HTERT RPE-1 (cell line): Measurements from ENCODE around the gene MLPH.

Source experiments
- in situ Hi-C: fragments of 300-500 bp; cut with MboI; formaldehyde crosslinking; loops from 4 replicates; pipeline ENCODE4 v1.14.3; 2020; ENCODE audit warnings: low sequenced_read_pairs

The MLPH gene

DNA sequence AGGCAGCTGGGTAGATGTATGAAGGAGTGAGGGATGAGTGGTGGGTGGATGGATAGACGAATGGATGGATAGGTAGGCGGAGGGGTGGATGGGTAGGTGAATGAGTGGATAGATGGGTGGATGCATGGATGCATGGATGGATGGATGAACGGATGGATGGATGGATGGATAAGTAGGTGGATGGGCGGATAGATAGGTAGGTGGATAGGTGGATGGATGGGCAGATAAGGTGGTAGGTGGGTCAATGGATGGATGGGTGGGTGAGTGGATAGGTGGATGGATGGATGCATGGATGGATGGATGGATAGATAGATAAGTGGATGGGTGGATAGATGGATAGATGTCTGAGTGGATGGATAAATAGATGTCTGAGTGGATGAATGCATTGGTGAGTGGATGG lies 30.1 kb downstream of the MLPH start:
- in situ Hi-C loops: no loop called here

DNA sequence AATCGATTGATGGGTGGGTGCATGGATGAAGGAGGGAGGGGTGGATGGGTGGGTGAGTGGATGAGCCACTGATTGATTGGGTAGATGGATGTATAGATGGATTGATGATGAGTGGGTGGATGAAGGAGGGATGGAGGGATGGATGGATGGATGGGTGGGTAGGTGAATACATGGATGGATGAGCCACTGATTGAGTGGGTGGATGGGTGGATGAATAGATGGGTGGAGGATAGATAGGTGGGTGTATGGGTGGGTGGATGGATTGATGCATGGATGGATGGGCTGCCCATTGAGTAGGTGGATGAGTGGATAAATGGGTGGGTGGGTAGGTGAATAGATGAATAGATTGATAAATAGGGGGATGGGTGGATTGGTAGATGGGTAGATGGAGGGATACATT lies 30.9 kb downstream of the MLPH start:
- in situ Hi-C loops: no loop called here

DNA sequence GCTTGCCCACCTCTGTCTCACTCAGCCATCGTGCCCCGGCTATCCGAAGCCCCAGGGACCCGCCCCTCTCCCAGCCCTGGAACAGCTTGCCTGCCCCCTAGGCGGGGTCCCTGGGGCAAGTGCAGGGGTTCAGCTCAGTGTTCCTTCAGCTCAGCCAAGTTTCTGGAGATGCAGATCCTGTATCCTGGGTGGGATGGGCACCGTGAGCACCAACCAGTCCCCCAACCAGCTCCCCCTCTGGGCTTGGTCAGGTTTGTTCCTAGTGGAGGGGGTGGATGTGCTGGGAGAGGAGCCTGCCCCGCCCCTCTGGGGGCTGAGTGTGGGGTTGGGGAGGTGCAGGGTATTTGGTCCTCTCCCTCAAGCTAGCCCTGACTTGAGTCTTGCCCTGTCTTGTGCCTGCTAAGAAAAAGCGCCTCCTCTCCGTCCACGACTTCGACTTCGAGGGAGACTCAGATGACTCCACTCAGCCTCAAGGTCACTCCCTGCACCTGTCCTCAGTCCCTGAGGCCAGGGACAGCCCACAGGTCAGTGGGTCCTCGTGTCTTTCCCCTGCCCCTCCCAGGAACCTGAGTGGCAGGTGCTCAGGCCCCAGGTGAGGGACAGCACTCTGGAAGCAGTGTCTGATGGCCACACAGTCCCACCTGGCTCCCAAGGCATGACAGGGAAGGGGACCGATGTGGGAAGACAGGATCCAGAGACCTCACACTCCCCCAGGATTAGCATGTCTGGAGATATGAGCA lies 32.6 kb downstream of the MLPH start:
- in situ Hi-C loops: no loop called here

- in situ Hi-C loops: no loop called here
Observed at GRCh38 chr2:237520290-237520689, 33.2 kb downstream of the MLPH start.

DNA sequence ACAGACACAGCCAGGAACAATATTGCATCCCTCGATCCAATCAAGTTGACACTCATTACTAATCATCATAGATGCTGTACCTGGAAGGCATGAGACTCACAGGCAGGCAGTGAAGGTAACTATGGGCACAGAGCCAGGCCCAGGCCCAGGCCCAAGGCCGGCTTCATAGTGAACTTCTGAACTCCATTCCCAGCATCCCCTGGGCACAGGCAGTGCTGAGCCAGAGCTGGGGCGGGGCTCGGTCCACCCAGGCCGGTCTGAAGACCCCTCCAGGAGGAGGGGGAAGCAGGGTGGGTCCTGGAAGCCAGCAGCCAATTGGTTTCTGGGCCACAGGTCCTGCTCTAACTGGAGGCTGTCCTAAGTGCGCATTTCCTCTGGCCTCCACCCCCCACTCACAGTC lies 37.6 kb downstream of the MLPH start:
- in situ Hi-C loops: no loop called here

DNA sequence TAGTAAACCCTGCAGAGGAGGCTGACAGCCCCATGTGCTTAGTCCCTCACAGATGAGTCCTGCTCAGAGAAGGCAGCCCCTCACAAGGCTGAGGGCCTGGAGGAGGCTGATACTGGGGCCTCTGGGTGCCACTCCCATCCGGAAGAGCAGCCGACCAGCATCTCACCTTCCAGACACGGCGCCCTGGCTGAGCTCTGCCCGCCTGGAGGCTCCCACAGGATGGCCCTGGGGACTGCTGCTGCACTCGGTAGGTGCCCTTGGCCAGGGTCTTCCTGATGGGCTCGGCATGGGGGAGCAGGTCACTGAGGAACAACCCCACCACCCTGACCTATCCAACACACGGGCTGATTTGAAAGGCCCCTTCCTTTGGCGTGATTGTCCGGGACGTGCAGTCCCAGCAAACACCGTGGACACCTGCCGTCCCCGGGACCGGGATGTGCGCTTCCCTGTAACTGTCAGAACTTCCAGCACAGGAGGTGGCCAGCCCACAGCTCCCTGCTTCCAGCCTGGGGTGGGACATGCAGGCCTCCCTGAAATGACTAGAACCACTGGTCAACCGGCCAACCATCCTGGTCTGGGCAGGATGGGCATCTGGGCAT lies 38.6 kb downstream of the MLPH start:
- in situ Hi-C loops: no loop called here

GRCh38 chr2:237527233-237527632 lies 40.2 kb downstream of the MLPH start:
- in situ Hi-C loops: no loop called here

- in situ Hi-C loops: no loop called here
Observed at GRCh38 chr2:237527766-237528165, 40.7 kb downstream of the MLPH start.

DNA sequence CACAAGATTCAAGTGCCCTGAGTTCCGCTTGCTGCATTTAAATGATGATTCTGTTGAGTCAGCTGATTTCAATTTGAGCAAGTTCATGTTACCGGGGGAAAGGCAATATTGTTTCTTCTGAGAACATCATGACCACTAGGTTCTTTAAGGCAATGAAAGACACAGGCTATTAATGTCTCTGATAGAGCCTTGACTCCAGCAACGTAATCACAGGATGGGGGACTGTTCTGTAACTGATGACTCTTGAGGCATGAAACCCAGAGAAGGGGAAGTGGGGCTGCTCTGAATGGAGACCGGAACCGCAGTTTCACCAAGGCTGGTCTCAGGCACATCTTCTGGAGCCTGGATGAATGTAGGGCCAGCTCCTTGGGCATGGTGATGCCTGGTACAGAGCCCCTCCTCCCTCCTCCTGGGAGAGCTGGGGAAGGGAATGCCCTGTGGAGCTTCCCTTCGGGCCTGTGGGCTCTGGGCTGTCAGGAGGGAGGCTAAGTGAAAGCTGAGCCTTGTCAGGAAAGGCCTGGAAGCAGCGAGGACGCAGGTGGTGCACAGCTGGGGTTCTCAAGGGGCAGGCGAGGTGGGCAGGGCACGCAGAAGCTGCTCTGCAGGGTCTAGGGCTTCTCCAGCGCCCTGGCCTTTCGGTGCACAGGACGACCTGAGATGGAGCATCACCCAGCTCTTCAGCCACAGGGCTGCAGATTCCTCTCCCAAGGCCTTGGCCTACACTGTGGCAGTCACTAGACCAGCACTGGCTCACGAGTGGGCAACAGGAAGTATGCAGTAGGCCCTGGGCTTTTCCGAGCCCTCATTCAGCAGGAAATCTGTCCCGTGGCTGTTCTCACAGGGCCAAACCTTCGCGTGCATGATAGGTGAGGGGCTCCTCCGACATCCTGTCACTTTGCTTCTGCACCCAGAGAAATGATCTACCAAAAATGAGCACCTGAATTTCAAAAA lies 42.7 kb downstream of the MLPH start:
- in situ Hi-C loops: no loop called here

GRCh38 chr2:237530472-237531433 lies 43.7 kb downstream of the MLPH start:
- in situ Hi-C loops: no loop called here

GRCh38 chr2:237532160-237532559 lies 45.1 kb downstream of the MLPH start:
- in situ Hi-C loops: no loop called here

- in situ Hi-C loops: no loop called here
Observed at GRCh38 chr2:237533668-237534161, 46.7 kb downstream of the MLPH start.

GRCh38 chr2:237534380-237534779 lies 47.3 kb downstream of the MLPH start:
- in situ Hi-C loops: no loop called here

DNA sequence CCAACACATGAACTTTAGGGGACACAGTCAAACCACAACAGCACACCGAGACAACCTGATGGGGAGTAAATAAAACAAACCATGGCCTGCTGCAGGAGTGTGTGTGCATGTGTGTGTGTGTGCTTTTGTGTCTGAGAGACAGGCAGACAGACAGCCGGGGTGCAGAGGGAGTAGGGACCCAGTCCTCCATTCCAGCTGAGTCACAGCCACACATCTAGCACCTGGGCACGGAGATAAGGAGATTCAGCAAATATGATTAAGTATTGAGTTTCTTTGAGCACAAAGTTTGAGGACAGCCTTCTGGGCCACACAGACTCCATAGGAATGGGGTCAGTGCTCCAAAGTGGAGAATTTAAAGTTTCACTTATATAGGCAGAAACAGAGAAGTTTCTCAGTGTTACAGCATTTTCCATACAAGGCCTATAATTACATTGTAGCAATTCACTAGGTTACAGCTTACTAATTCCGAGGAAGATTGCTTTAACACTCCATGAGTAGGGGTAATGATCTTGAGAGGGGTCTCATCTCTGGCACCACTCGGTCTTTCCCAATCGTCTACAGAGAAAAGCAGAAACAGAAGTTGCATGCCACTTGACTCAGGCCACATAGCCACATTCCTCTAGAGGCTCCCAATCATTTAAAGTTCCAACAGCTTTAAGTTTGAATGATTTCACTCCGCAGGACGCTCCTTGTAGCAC lies 48.5 kb downstream of the MLPH start:
- in situ Hi-C loops: no loop called here

GRCh38 chr2:237536083-237536415 lies 49.0 kb downstream of the MLPH start:
- in situ Hi-C loops: no loop called here

DNA sequence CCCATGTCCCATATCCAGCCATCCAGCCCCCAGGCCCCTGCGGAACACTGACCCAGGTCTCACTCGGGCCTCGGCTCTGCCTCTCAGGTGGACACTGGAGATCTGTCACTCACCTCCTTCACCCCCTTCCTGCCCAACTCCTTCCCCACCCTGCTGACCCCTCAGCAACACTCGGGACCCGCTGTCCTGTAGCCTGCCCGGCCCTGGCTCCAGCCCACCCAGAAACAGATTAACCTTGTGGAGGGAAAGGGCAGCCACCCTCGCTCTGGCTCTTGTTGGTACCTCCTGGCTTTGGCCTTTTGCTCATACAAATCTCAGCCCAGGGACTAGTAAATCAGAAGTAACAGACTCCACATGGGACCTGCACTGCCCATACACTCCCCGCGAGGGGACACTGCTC lies 49.6 kb downstream of the MLPH start:
- in situ Hi-C loops: no loop called here

- in situ Hi-C loops: no loop called here
Observed at GRCh38 chr2:237538001-237538720, 51.1 kb downstream of the MLPH start.

- in situ Hi-C loops: no loop called here
Observed at GRCh38 chr2:237538901-237539300, 51.9 kb downstream of the MLPH start.

DNA sequence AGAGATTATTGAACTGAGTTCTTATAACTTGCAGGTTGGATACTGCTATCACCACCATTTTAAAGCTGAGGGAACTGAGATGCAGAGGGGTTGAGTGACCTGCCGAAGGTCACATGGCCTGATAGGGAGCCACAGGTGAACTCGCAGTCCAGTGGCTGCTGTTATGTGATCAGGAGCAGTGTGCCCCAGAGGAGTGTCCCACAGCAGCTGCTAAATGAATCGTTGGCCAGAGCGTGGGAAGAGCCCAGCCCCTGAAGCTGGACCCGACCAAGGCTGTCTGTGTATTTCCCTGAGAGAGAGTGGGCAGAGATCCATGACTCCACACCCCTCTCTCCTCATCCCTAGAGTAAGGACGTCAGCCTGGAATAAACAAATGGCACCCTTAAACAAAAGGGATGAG lies 52.6 kb downstream of the MLPH start:
- in situ Hi-C loops: no loop called here
